Motor neuron (in vitro differentiated cells): ENCODE data around the gene FEM1B. TPM values are rescaled to one million over a fixed set of nuclear protein-coding genes. Genes with fewer than 3 reads are reported as not detected.
"Not testable (repeated sequence)": the region's sequence is repeated elsewhere in the genome, so short reads cannot be mapped to it uniquely, and the experiment has no call there.

ENCODE experiments used
- ATAC-seq, 8 experiments: fragments of 200-7000 bp; cut with Tn5 transposase; replicated peaks in 6 of 8; 2 replicates each; pipeline ENCODE4 v1.8.0; 2021; ENCODE audit warnings: mild to moderate bottlenecking in 8 of 8, moderate library complexity in 8 of 8
- H3K27ac ChIP-seq, 2 donors: fragments of 250-450 bp; sonication (Bioruptor Pico); 2 replicates each; pipeline ENCODE4 v1.9.0; 2021; ENCODE audit warnings: antibody characterized with exemption in 2 of 2, mild to moderate bottlenecking in 2 of 2, moderate library complexity in 1 of 2
- H3K4me1 ChIP-seq, 2 donors: fragments of 250-450 bp; sonication (Bioruptor Pico); replicated peaks in 1 of 2; 2 replicates each; pipeline ENCODE4 v1.6.1; 2021; ENCODE audit warnings: antibody characterized with exemption in 2 of 2, mild to moderate bottlenecking in 2 of 2, moderate library complexity in 1 of 2
- H3K4me3 ChIP-seq, 5 donors: fragments of 250-450 bp; sonication (Bioruptor Pico); 2 replicates each; pipeline ENCODE4 v1.9.0; 2021; ENCODE audit warnings: antibody characterized with exemption in 5 of 5, mild to moderate bottlenecking in 5 of 5, moderate library complexity in 4 of 5
- WGBS, 10 experiments: fragments of 450-650 bp; shearing (Covaris generic); methylation state at CpG; one replicate each; pipeline ENCODE4 v1.0.0; 2022; 5-methylcytosine and 5-hydroxymethylcytosine counted together
- in situ Hi-C, 9 experiments: fragments of 400-800 bp; cut with MboI; loops; one replicate each; pipeline ENCODE4 v1.15.0; 2021; ENCODE audit warnings: low sequenced_read_pairs in 9 of 9, low pct_unique_long_range_greater_than_20kb in 2 of 9; ENCODE audit not compliant: unreplicated experiment in 9 of 9
- total RNA-seq, 8 experiments: library from RNA; unstranded; fragments of 300-600 nt; gene quantifications; 2 replicates each; pipeline versions ENCODE4 v1.2.3 to v1.2.4, GENCODE V29; 2022

The FEM1B gene
- total RNA-seq = 10 to 100 TPM; 20.6 to 78.3 (median 44.0) TPM

GRCh38 chr15:68277603-68278344 is at the start of gene FEM1B:
FEM1B (plus strand) TSS chr15:68277745; CDS start chr15:68278418, 673 bp downstream.
- Histone ChIP-seq H3K4me1 (peaks cover 7 to 38% of the 10 kb centered on the region in 2 donors), H3K27ac (peak within 1 kb of the TSS; percentile 94 to 95), H3K4me3 (peak within 1 kb of the TSS; percentile 56 to 81 (median 74))
- in situ Hi-C loops = loop anchor here in 1 of 9 experiments (25.0 kb wide), 1 partner anchor 610 kb away; no protein-coding TSS in a partner anchor
- peak; percentile 72 to 84 (median 78) for ATAC-seq
- no CpG with 5 or more reads among the region's 85 CpGs for WGBS, 10 experiments

GRCh38 chr15:68228143-68228970 is 49.2 kb upstream of the FEM1B start:
- Histone ChIP-seq H3K4me1 (peaks cover 25 to 32% of the 10 kb centered on the region in 2 donors), H3K4me3 (peak overlapping the region; percentile 72 to 94 (median 81)), H3K27ac (no peak overlapping the region)
- no peak for ATAC-seq
- in situ Hi-C loops = no loop called here
- WGBS, 10 experiments = 5 to 68% (median 18%) methylated on average over 1 to 12 of the region's 25 CpGs; no CpG with 5 or more reads in 1 of the 10 experiments

GRCh38 chr15:68228971-68229385 is 48.6 kb upstream of the FEM1B start:
- peak overlapping the region; percentile 72 to 94 (median 81) for H3K4me3 ChIP-seq
- 0 to 2% (median 0%) methylated on average over 2 to 9 of the region's 39 CpGs; no CpG with 5 or more reads in 6 of the 10 experiments for WGBS, 10 experiments
- H3K27ac ChIP-seq = peak overlapping the region in 1 of 2 donors; percentile 90
- in situ Hi-C loops = no loop called here
- ATAC-seq = peak in 4 of 8 experiments; percentile 1 to 11 (median 4)
- H3K4me1 ChIP-seq = peaks cover 31 to 32% of the 10 kb centered on the region in 2 donors

- peaks cover 37 to 38% of the 10 kb centered on the region in 2 donors for H3K4me1 ChIP-seq
- in situ Hi-C loops = no loop called here
- peak; percentile 77 to 88 (median 80) for ATAC-seq
- peak within 1 kb of the TSS; percentile 87 to 90 for H3K27ac ChIP-seq
- WGBS, 10 experiments = 0% methylated on average over 2 to 4 of the region's 82 CpGs; no CpG with 5 or more reads in 8 of the 10 experiments
- peak within 1 kb of the TSS; percentile 72 to 94 (median 81) for H3K4me3 ChIP-seq
These were observed 48.0 kb upstream of the FEM1B start, which contains the start of gene CLN6 for GRCh38 chr15:68229386-68230156. CLN6 (minus strand) TSS chr15:68229728; CDS start chr15:68229584, 144 bp downstream.

GRCh38 chr15:68230157-68231100 is 47.1 kb upstream of the FEM1B start:
- Histone ChIP-seq H3K27ac (peak overlapping the region in 1 of 2 donors; percentile 87), H3K4me1 (peaks cover 38 to 40% of the 10 kb centered on the region in 2 donors), H3K4me3 (peak overlapping the region; percentile 72 to 94 (median 81))
- ATAC-seq = no peak
- WGBS, 10 experiments = 13 to 92% (median 72%) methylated on average over 2 to 13 of the region's 20 CpGs; no CpG with 5 or more reads in 1 of the 10 experiments
- in situ Hi-C loops = no loop called here

GRCh38 chr15:68231102-68231818 is 46.3 kb upstream of the FEM1B start:
- in situ Hi-C loops = no loop called here
- ATAC-seq = peak in 3 of 8 experiments; percentile 18 to 27 (median 21)
- H3K27ac ChIP-seq = peak overlapping the region; percentile 31 to 77

GRCh38 chr15:68232449-68232848 is 45.1 kb upstream of the FEM1B start:
- WGBS, 10 experiments = 0 to 100% (median 85%) methylated on average over 1 to 5 of the region's 6 CpGs; no CpG with 5 or more reads in 5 of the 10 experiments
- in situ Hi-C loops = no loop called here
- ATAC-seq = no peak

More at GRCh38 chr15:68231102-68231818, 46.3 kb upstream of the FEM1B start:
- WGBS, 10 experiments = 34 to 100% (median 80%) methylated on average over 1 to 5 of the region's 9 CpGs; no CpG with 5 or more reads in 3 of the 10 experiments
- Histone ChIP-seq H3K4me1 (peaks cover 38 to 40% of the 10 kb centered on the region in 2 donors), H3K4me3 (no peak overlapping the region)

GRCh38 chr15:68232937-68233336 is 44.6 kb upstream of the FEM1B start:
- Histone ChIP-seq H3K4me1 (peaks cover 31 to 38% of the 10 kb centered on the region in 2 donors), H3K27ac (no peak overlapping the region), H3K4me3 (no peak overlapping the region)
- in situ Hi-C loops = no loop called here
- WGBS, 10 experiments = 80 to 100% (median 89%) methylated on average over 1 to 4 of the region's 6 CpGs; no CpG with 5 or more reads in 6 of the 10 experiments
- ATAC-seq = no peak

More at GRCh38 chr15:68232449-68232848, 45.1 kb upstream of the FEM1B start:
- Histone ChIP-seq H3K4me3 (no peak overlapping the region), H3K27ac (no peak overlapping the region), H3K4me1 (peaks cover 36 to 38% of the 10 kb centered on the region in 2 donors)

- 0 to 80% (median 60%) methylated on average over 1 to 3 of the region's 6 CpGs; no CpG with 5 or more reads in 5 of the 10 experiments for WGBS, 10 experiments
- H3K4me3 ChIP-seq = no peak overlapping the region
- in situ Hi-C loops = no loop called here
- ATAC-seq = no peak
- H3K27ac ChIP-seq = peak overlapping the region in 1 of 2 donors; percentile 23
- peaks cover 27 to 33% of the 10 kb centered on the region in 2 donors for H3K4me1 ChIP-seq
These were observed 43.5 kb upstream of the FEM1B start for GRCh38 chr15:68234060-68234459.

GRCh38 chr15:68234520-68234919 is 43.0 kb upstream of the FEM1B start:
- in situ Hi-C loops, H3K27ac ChIP-seq, H3K4me3 ChIP-seq: not testable (repeated sequence)
- WGBS, 10 experiments = 66 to 100% (median 90%) methylated on average over 2 to 5 of the region's 9 CpGs; no CpG with 5 or more reads in 5 of the 10 experiments
- peak in 2 of 8 experiments; percentile 4 to 15 for ATAC-seq
- peaks cover 27 to 33% of the 10 kb centered on the region in 2 donors for H3K4me1 ChIP-seq

- in situ Hi-C loops = no loop called here
- Histone ChIP-seq H3K4me3 (no peak overlapping the region), H3K27ac (no peak overlapping the region), H3K4me1 (peaks cover 26 to 33% of the 10 kb centered on the region in 2 donors)
- WGBS, 10 experiments = 40 to 100% (median 94%) methylated on average over 1 to 4 of the region's 4 CpGs; no CpG with 5 or more reads in 3 of the 10 experiments
- no peak for ATAC-seq
These were observed 42.5 kb upstream of the FEM1B start for GRCh38 chr15:68235022-68235421.
